K562 (cell line): Measurements from ENCODE around the gene GORASP2. TPM values are rescaled to one million over a fixed set of nuclear protein-coding genes. Genes with fewer than 3 reads are reported as not detected.

Experiments used
- ATF4 ChIP-seq: fragments of 450-650 bp; formaldehyde crosslinking; IDR thresholded peaks from 2 replicates; pipeline ENCODE4 v1.4.0; 2022; ENCODE audit warnings: mild to moderate bottlenecking, moderate library complexity
- BDP1 ChIP-seq: IDR thresholded peaks from 3 replicates; pipeline ENCODE4 v1.6.1; 2011; ENCODE audit not compliant: insufficient read length, insufficient read depth
- CGGBP1 ChIP-seq: fragments of 250-450 bp; sonication (Bioruptor Pico); IDR thresholded peaks from 2 replicates; pipeline ENCODE4 v1.9.0; 2021; ENCODE audit warnings: mild to moderate bottlenecking
- CREB5 ChIP-seq: fragments of 250-450 bp; sonication (Bioruptor Pico); IDR thresholded peaks from 2 replicates; pipeline ENCODE4 v1.5.0; 2020; ENCODE audit warnings: mild to moderate bottlenecking
- FOXK2 ChIP-seq, 2 experiments: fragments of 450-650 bp; IDR thresholded peaks in 1 of 2; conservative IDR thresholded peaks in 1 of 2; 2 replicates each; pipeline ENCODE4 v1.6.1; 2016; ENCODE audit warnings: low read depth in 2 of 2, mild to moderate bottlenecking in 1 of 2
- FOXP1 ChIP-seq: sonication (generic); formaldehyde crosslinking; IDR thresholded peaks from 2 replicates; pipeline ENCODE4 v1.8.0; 2022; ENCODE audit warnings: mild to moderate bottlenecking, missing genetic modification reagents
- GABPB2 ChIP-seq: fragments of 250-450 bp; sonication (Bioruptor Pico); conservative IDR thresholded peaks from 2 replicates; pipeline ENCODE4 v1.5.1; 2021; ENCODE audit warnings: mild to moderate bottlenecking
- HIVEP1 ChIP-seq: fragments of 250-450 bp; sonication (Bioruptor Pico); IDR thresholded peaks from 2 replicates; pipeline ENCODE4 v1.4.0; 2020; ENCODE audit warnings: mild to moderate bottlenecking
- HOMEZ ChIP-seq: fragments of 250-450 bp; sonication (Bioruptor Pico); IDR thresholded peaks from 2 replicates; pipeline ENCODE4 v1.4.0; 2020; ENCODE audit warnings: mild to moderate bottlenecking, moderate library complexity
- KLF10 ChIP-seq: fragments of 250-450 bp; sonication (Bioruptor Pico); IDR thresholded peaks from 2 replicates; pipeline ENCODE4 v1.6.1; 2021; ENCODE audit warnings: matching md5 sums
- L3MBTL2 ChIP-seq: fragments of 450-650 bp; IDR thresholded peaks from 2 replicates; pipeline ENCODE4 v1.6.1; 2016; ENCODE audit warnings: mild to moderate bottlenecking, moderate library complexity
- MAFG ChIP-seq: fragments of 450-650 bp; conservative IDR thresholded peaks from 2 replicates; pipeline ENCODE4 v1.6.1; 2016; ENCODE audit warnings: missing genetic modification characterization, missing compliant biosample characterization
- NFRKB ChIP-seq: fragments of 450-650 bp; IDR thresholded peaks from 2 replicates; pipeline ENCODE4 v1.6.1; 2016; ENCODE audit warnings: low read depth
- SMAD1 ChIP-seq: fragments of 150-350 bp; IDR thresholded peaks from 2 replicates; pipeline ENCODE4 v1.6.1; 2014; ENCODE audit warnings: low read length, low read depth; ENCODE audit not compliant: partially characterized antibody
- STAT5A ChIP-seq: IDR thresholded peaks from 2 replicates; pipeline ENCODE4 v1.6.1; 2012; ENCODE audit warnings: low read length, inconsistent platforms, borderline replicate concordance
- TRIM25 ChIP-seq: fragments of 450-650 bp; IDR thresholded peaks from 2 replicates; pipeline ENCODE4 v1.7.0; 2016; ENCODE audit warnings: borderline replicate concordance
- ZNF134 ChIP-seq: fragments of 250-450 bp; sonication (Bioruptor Pico); conservative IDR thresholded peaks from 2 replicates; pipeline ENCODE4 v1.4.0; 2020
- ZNF518B ChIP-seq: fragments of 250-450 bp; sonication (Bioruptor Pico); IDR thresholded peaks from 2 replicates; pipeline ENCODE4 v1.5.0; 2021; ENCODE audit warnings: mild to moderate bottlenecking, moderate library complexity
- polyA plus RNA-seq, 8 experiments: library from polyadenylated mRNA; depleted of rRNA in 4 of 8; stranded (reverse) in 5 of 8; unstranded in 3 of 8; fragments of >200 nt; fragmentation: Nextera tagmentation in 2 of 8; fragmentation: Illumina TruSeq in 1 of 8; extraction: Ambion mirVana in 2 of 8; extraction: Trizol in 1 of 8; gene quantifications; 2 replicates each; pipeline versions ENCODE4 v1.2.1 to v1.2.3, GENCODE V29; 2011 to 2014; ENCODE audit warnings: inconsistent platforms in 1 of 8, missing spikeins in 1 of 8
- total RNA-seq, 7 experiments: library from RNA; depleted of rRNA in 6 of 7; stranded (reverse); fragments of >200 nt in 6 of 7; fragmentation: Illumina TruSeq in 2 of 7; extraction: Trizol in 2 of 7; gene quantifications; 2 replicates each; pipeline versions ENCODE4 v1.2.1 to v1.2.3, GENCODE V29; 2011 to 2021; ENCODE audit warnings: low replicate concordance in 1 of 7

Gene GORASP2
- total and polyA plus RNA-seq, 9 of the 15 experiments (the other 6 are each of a cell fraction or from before 2014, with no cell fraction given), result 27.4 to 180 (median 59.6) TPM

GRCh38 chr2:170973492-170974303 is 44.6 kb downstream of the GORASP2 start (continued):
- TF ChIP-seq ZNF518B (CRISPR knock-in tag) (no peak), MAFG (tag) (no peak), ZNF134 (no peak), CREB5 (no peak), NFRKB (peak; percentile 46; the same call in 1 of the 2 replicates), GABPB2 (CRISPR knock-in tag) (no peak), L3MBTL2 (peak; percentile 93), FOXK2 (conservative IDR thresholded peaks at IDR 0.05 in 1 of 2, IDR thresholded peaks at IDR 0.05 in 1 of 2; ENCODE audit: low read depth in 2 of 2) (no peak), ATF4 (CRISPR knock-in tag) (peak; percentile 43; the same call in 1 of the 2 replicates), BDP1 (no peak), KLF10 (CRISPR knock-in tag) (no peak), FOXP1 (no peak), HOMEZ (CRISPR knock-in tag) (no peak), TRIM25 (no peak), SMAD1 (peak; percentile 76), CGGBP1 (CRISPR knock-in tag) (no peak), HIVEP1 (0 out of 2 replicates have a peak, but pooled peaks have one; percentile 2), STAT5A (no peak)
